ENCODE measurements around the gene STAT3.

STAT3 gene

GRCh38 chr17:42317266-42317845 is 70.9 kb downstream of the STAT3 start:
- TF ChIP-seq GLIS3 (CRISPR knock-in tag; IDR thresholded peaks at IDR 0.05) (no peak), ZFP30 (CRISPR knock-in tag; IDR thresholded peaks at IDR 0.05) (no peak), TOX (CRISPR knock-in tag; IDR thresholded peaks at IDR 0.05; ENCODE audit: borderline replicate concordance) (no peak), TCF4 (CRISPR knock-in tag; IDR thresholded peaks at IDR 0.05; ENCODE audit: borderline replicate concordance) (no peak), ZFP3 (CRISPR knock-in tag; IDR thresholded peaks at IDR 0.05) (no peak), POU6F1 (CRISPR knock-in tag; IDR thresholded peaks at IDR 0.05; ENCODE audit: borderline replicate concordance, low read depth) (no peak), ISL1 (CRISPR knock-in tag; IDR thresholded peaks at IDR 0.05) (no peak), ZNF70 (CRISPR knock-in tag; IDR thresholded peaks at IDR 0.05) (no peak), PATZ1 (CRISPR knock-in tag; IDR thresholded peaks at IDR 0.05; ENCODE audit: borderline replicate concordance) (no peak), ZC3H10 (CRISPR knock-in tag; IDR thresholded peaks at IDR 0.05) (no peak), PPARA (CRISPR knock-in tag; IDR thresholded peaks at IDR 0.05; ENCODE audit: borderline replicate concordance) (no peak), OSR1 (CRISPR knock-in tag; IDR thresholded peaks at IDR 0.05) (no peak)
- ATAC-seq, result no peak

GRCh38 chr17:42316755-42317154 is 71.5 kb downstream of the STAT3 start:
- TF ChIP-seq CSRNP3 (CRISPR knock-in tag; IDR thresholded peaks at IDR 0.05) (no peak), ISL1 (CRISPR knock-in tag; IDR thresholded peaks at IDR 0.05) (no peak), ZNF8 (CRISPR knock-in tag; IDR thresholded peaks at IDR 0.05) (no peak), ZC3H10 (CRISPR knock-in tag; IDR thresholded peaks at IDR 0.05) (no peak), OSR1 (CRISPR knock-in tag; IDR thresholded peaks at IDR 0.05) (no peak), TCF4 (CRISPR knock-in tag; IDR thresholded peaks at IDR 0.05; ENCODE audit: borderline replicate concordance) (no peak), TSHZ2 (CRISPR knock-in tag; IDR thresholded peaks at IDR 0.05) (no peak), ZNF565 (CRISPR knock-in tag; conservative IDR thresholded peaks at IDR 0.05; ENCODE audit: low read depth) (no peak)
- no peak for ATAC-seq

- ATAC-seq, result no peak
- TF ChIP-seq SNAI2 (CRISPR knock-in tag; IDR thresholded peaks at IDR 0.05) (no peak), ZC3H10 (CRISPR knock-in tag; IDR thresholded peaks at IDR 0.05) (no peak), RARB (CRISPR knock-in tag; IDR thresholded peaks at IDR 0.05) (no peak), TSHZ2 (CRISPR knock-in tag; IDR thresholded peaks at IDR 0.05) (no peak), POU6F1 (CRISPR knock-in tag; IDR thresholded peaks at IDR 0.05; ENCODE audit: borderline replicate concordance, low read depth) (no peak), CREB5 (CRISPR knock-in tag; IDR thresholded peaks at IDR 0.05; ENCODE audit: low read depth) (no peak), CSDC2 (CRISPR knock-in tag; IDR thresholded peaks at IDR 0.05) (no peak), GLIS3 (CRISPR knock-in tag; IDR thresholded peaks at IDR 0.05) (no peak), ZNF70 (CRISPR knock-in tag; IDR thresholded peaks at IDR 0.05) (no peak)
Measured at GRCh38 chr17:42315402-42316156, 72.7 kb downstream of the STAT3 start.

Measured in SK-N-SH treated with all-trans-retinoic acid at 6 μM for 48 hours (cell line).